ENCODE data around the gene POLD3. TPM values are rescaled to one million over a fixed set of nuclear protein-coding genes. Genes with fewer than 3 reads are reported as not detected.

Gene POLD3
- total RNA-seq, 1 donor from 2014 or later, result 5.0 TPM

DNA sequence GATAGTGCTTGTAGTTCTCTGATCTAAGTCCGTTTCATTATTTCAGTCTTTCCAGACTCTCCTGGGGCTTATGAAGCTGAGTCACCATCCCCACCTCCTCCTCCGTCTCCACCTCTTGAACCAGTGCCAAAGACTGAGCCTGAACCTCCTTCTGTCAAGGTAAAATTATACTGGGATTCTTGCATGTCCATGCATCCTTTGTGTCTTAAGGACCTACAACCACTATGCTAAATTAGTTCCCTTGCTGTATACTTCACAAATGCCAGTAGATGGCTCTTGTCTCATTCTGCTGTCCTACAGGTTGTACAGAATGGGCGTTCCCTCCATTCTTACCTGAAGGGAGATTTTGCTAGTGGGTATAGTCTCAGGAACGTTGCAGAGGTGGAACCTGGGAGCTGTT is 42.2 kb downstream of the POLD3 start:
- Histone ChIP-seq H3K36me3 (ENCODE audit: control insufficient read depth, insufficient read depth, low read length) (peaks cover 2% of the 10 kb centered on the region), H3K4me3 (ENCODE audit: low read depth, low read length) (no peak overlapping the region), H3K27me3 (ENCODE audit: control insufficient read depth, insufficient read depth, low read length) (no peaks in the 10 kb centered on the region)
- TF ChIP-seq, protein P1, sequence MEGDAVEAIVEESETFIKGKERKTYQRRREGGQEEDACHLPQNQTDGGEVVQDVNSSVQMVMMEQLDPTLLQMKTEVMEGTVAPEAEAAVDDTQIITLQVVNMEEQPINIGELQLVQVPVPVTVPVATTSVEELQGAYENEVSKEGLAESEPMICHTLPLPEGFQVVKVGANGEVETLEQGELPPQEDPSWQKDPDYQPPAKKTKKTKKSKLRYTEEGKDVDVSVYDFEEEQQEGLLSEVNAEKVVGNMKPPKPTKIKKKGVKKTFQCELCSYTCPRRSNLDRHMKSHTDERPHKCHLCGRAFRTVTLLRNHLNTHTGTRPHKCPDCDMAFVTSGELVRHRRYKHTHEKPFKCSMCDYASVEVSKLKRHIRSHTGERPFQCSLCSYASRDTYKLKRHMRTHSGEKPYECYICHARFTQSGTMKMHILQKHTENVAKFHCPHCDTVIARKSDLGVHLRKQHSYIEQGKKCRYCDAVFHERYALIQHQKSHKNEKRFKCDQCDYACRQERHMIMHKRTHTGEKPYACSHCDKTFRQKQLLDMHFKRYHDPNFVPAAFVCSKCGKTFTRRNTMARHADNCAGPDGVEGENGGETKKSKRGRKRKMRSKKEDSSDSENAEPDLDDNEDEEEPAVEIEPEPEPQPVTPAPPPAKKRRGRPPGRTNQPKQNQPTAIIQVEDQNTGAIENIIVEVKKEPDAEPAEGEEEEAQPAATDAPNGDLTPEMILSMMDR (IDR thresholded peaks at IDR 0.05; ENCODE audit: insufficient read depth, low read length, severe bottlenecking), result peak; percentile 36
- DNase-seq (ENCODE audit: low read depth) (peak; percentile 96), FAIRE-seq (peak; percentile 52)

DNA sequence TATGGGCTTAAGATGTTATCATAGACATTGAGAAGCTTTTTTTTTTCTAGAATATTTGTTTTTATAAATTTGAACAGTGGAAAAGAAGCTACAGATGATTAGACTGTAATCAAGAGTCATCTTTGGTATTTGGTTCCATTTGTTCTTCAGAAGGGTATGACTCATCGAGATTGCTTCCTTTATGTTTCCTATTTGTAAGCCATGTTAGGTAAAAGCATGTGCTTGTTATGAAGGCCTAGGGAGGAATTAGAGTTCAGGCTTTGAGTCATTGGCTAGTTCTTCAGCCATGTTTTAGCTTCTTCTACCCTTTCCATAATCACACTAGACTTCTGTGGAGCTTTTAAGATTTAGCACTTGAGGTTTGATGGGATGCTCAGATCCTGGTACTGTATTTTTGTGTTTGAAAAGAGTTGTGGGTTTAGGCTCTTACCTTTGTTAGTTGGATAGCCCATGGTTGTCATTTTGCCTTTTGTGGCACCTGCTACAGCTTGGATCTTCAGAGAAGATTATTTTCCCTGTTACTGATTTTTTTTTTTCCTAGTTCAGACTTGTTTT is 44.3 kb downstream of the POLD3 start:
- TF ChIP-seq, protein P1 (IDR thresholded peaks at IDR 0.05; ENCODE audit: insufficient read depth, low read length, severe bottlenecking), result no peak
- DNase-seq (ENCODE audit: low read depth) (peak; percentile 96), FAIRE-seq (no peak)

DNA sequence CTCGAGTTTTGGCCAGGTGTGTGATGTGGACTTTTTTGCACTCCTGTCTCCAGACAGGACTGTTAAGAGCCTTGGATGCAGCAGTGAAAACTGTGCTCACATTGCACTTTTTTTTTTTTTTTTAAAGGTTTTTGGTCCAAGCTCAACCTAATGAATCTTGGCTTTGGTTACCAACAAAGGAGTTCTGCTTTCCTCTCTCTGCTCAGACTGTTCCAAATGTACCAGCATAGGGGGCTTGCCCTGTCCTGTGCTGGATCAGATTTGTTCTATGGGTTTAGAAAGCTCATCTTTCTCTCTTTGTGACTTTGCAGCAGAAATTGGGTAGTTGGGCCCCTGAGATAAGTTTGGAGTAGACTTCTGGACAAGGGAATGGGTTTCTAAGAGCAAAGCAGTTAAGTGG is 45.3 kb downstream of the POLD3 start:
- TF ChIP-seq, protein P1 (IDR thresholded peaks at IDR 0.05; ENCODE audit: insufficient read depth, low read length, severe bottlenecking), result no peak
- no peak for FAIRE-seq
- DNase-seq (ENCODE audit: low read depth), result no peak
- Histone ChIP-seq H3K36me3 (ENCODE audit: control insufficient read depth, insufficient read depth, low read length) (peaks cover 5% of the 10 kb centered on the region), H3K4me3 (ENCODE audit: low read depth, low read length) (no peak overlapping the region), H3K27me3 (ENCODE audit: control insufficient read depth, insufficient read depth, low read length) (no peaks in the 10 kb centered on the region)

More for the DNA sequence above, 44.3 kb downstream of the POLD3 start:
- no peak overlapping the region for H3K4me3 ChIP-seq (ENCODE audit: low read depth, low read length)
- peaks cover 5% of the 10 kb centered on the region for H3K36me3 ChIP-seq (ENCODE audit: control insufficient read depth, insufficient read depth, low read length)
- H3K27me3 ChIP-seq (ENCODE audit: control insufficient read depth, insufficient read depth, low read length), result no peaks in the 10 kb centered on the region

DNA sequence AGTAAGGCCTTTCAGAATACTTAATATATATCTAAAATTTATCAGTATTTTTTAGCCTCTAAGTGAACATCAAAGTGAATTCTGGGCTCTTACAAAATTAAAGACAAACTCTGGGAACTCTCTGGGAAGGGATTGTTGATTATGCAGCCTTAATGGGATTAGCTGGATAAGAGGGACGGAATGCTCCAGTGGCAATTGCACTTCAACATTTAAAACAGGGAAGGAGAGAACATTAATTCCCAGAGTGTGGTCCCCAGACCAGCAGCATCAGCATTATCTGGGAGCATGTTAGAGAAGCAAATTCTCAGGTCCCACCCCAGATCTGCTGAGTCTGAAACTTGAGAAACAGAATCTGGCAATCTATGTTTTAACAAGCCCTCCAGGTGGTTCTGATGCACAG is 46.5 kb downstream of the POLD3 start:
- TF ChIP-seq, protein P1 (IDR thresholded peaks at IDR 0.05; ENCODE audit: insufficient read depth, low read length, severe bottlenecking), result no peak
- DNase-seq (ENCODE audit: low read depth) (no peak), FAIRE-seq (no peak)
- Histone ChIP-seq H3K36me3 (ENCODE audit: control insufficient read depth, insufficient read depth, low read length) (peaks cover 5% of the 10 kb centered on the region), H3K4me3 (ENCODE audit: low read depth, low read length) (no peak overlapping the region), H3K27me3 (ENCODE audit: control insufficient read depth, insufficient read depth, low read length) (no peaks in the 10 kb centered on the region)

DNA sequence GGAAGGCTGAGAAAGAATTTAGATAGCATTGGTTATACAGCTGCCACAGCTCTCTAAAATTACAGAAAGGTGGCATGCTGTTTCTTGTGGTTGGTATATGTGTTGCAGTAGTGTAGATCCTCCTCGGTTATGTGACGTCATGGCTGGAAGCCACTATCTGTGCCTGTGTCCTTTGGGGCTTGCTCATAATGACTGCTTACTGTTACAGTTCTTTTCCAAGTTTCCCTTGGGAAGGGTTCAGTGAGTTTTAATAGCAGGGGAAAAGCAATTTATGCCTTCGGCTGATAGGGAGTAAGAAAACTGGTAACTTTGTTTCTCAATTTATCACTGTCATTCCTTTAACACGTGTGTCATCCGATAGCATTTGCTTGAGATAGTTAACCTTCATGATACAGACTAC is 47.2 kb downstream of the POLD3 start:
- TF ChIP-seq, protein P1 (IDR thresholded peaks at IDR 0.05; ENCODE audit: insufficient read depth, low read length, severe bottlenecking), result no peak
- no peak for DNase-seq (ENCODE audit: low read depth)
- FAIRE-seq, result no peak
- H3K4me3 ChIP-seq (ENCODE audit: low read depth, low read length), result no peak overlapping the region
- H3K27me3 ChIP-seq (ENCODE audit: control insufficient read depth, insufficient read depth, low read length), result no peaks in the 10 kb centered on the region
- peaks cover 5% of the 10 kb centered on the region for H3K36me3 ChIP-seq (ENCODE audit: control insufficient read depth, insufficient read depth, low read length)

DNA sequence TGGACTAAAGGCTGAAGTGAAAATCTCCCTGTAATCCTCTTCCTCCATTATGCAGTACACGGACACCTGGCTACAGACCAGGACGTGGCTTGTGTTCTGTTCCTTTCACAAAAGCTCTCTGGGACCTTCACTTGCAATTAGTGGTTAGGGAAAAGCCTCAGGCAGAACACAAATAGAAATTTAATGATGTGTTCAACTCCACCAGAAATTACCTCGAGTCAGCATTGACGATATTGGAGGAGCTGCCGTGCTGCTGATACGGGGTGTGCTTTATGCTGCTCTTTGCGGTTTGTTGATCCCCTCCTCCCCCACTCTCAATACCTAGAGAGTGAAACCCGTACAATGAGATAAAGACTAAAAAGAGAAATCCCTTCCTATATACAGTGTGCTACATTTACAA is 48.9 kb downstream of the POLD3 start:
- FAIRE-seq (no peak), DNase-seq (ENCODE audit: low read depth) (no peak)
- TF ChIP-seq, protein P1 (IDR thresholded peaks at IDR 0.05; ENCODE audit: insufficient read depth, low read length, severe bottlenecking), result no peak
- peaks cover 5% of the 10 kb centered on the region for H3K36me3 ChIP-seq (ENCODE audit: control insufficient read depth, insufficient read depth, low read length)
- H3K4me3 ChIP-seq (ENCODE audit: low read depth, low read length), result no peak overlapping the region
- H3K27me3 ChIP-seq (ENCODE audit: control insufficient read depth, insufficient read depth, low read length), result no peaks in the 10 kb centered on the region

Data from bronchial epithelial cell (primary cell).